SK-N-SH treated with all-trans-retinoic acid at 6 μM for 48 hours (cell line): Measurements from ENCODE around the gene CGB5.

Source experiments
- ATAC-seq: fragments of 200-7000 bp; cut with Tn5 transposase; 3 replicates; pipeline ENCODE4 v1.9.1; 2020; ENCODE audit warnings: mild to moderate bottlenecking, moderate library complexity
- BACH2 ChIP-seq: fragments of 250-450 bp; sonication (Bioruptor Pico); IDR thresholded peaks from 2 replicates; pipeline ENCODE4 v1.9.0; 2021; ENCODE audit warnings: mild to moderate bottlenecking, borderline replicate concordance
- CREB5 ChIP-seq: fragments of 250-450 bp; sonication (Bioruptor Pico); IDR thresholded peaks from 2 replicates; pipeline ENCODE4 v1.5.1; 2020; ENCODE audit warnings: low read depth, mild to moderate bottlenecking, moderate library complexity
- CSRNP3 ChIP-seq: fragments of 250-450 bp; sonication (Bioruptor Pico); IDR thresholded peaks from 2 replicates; pipeline ENCODE4 v1.5.1; 2021; ENCODE audit warnings: mild to moderate bottlenecking, moderate library complexity
- ESRRG ChIP-seq: fragments of 250-450 bp; sonication (Bioruptor Pico); IDR thresholded peaks from 2 replicates; pipeline ENCODE4 v1.6.1; 2021; ENCODE audit warnings: mild to moderate bottlenecking
- GLIS3 ChIP-seq: fragments of 250-450 bp; sonication (Bioruptor Pico); IDR thresholded peaks from 2 replicates; pipeline ENCODE4 v1.5.0; 2020; ENCODE audit warnings: mild to moderate bottlenecking, moderate library complexity
- ISL1 ChIP-seq: fragments of 250-450 bp; sonication (Bioruptor Pico); IDR thresholded peaks from 2 replicates; pipeline ENCODE4 v2.1.2; 2022; ENCODE audit warnings: mild to moderate bottlenecking, moderate library complexity
- OSR1 ChIP-seq: fragments of 250-450 bp; sonication (Bioruptor Pico); IDR thresholded peaks from 2 replicates; pipeline ENCODE4 v1.8.0; 2022; ENCODE audit warnings: moderate library complexity, mild to moderate bottlenecking, inconsistent platforms
- PATZ1 ChIP-seq: fragments of 250-450 bp; sonication (Bioruptor Pico); IDR thresholded peaks from 2 replicates; pipeline ENCODE4 v1.8.0; 2020; ENCODE audit warnings: mild to moderate bottlenecking, moderate library complexity, borderline replicate concordance
- POU6F1 ChIP-seq: fragments of 250-450 bp; sonication (Bioruptor Pico); IDR thresholded peaks from 2 replicates; pipeline ENCODE4 v1.8.0; 2021; ENCODE audit warnings: low read depth, mild to moderate bottlenecking, moderate library complexity, borderline replicate concordance
- PPARA ChIP-seq: fragments of 250-450 bp; sonication (Bioruptor Pico); IDR thresholded peaks from 2 replicates; pipeline ENCODE4 v1.5.0; 2020; ENCODE audit warnings: mild to moderate bottlenecking, borderline replicate concordance
- RARB ChIP-seq: fragments of 250-450 bp; sonication (Bioruptor Pico); IDR thresholded peaks from 2 replicates; pipeline ENCODE4 v1.8.0; 2021; ENCODE audit warnings: mild to moderate bottlenecking, moderate library complexity
- SNAI2 ChIP-seq: fragments of 250-450 bp; sonication (Bioruptor Pico); IDR thresholded peaks from 2 replicates; pipeline ENCODE4 v1.5.0; 2020; ENCODE audit warnings: mild to moderate bottlenecking, moderate library complexity
- TCF4 ChIP-seq: fragments of 250-450 bp; sonication (Bioruptor Pico); IDR thresholded peaks from 2 replicates; pipeline ENCODE4 v1.8.0; 2021; ENCODE audit warnings: mild to moderate bottlenecking, moderate library complexity, borderline replicate concordance
- TOX ChIP-seq: fragments of 250-450 bp; sonication (Bioruptor Pico); IDR thresholded peaks from 2 replicates; pipeline ENCODE4 v1.8.0; 2021; ENCODE audit warnings: mild to moderate bottlenecking, moderate library complexity, borderline replicate concordance
- TSHZ2 ChIP-seq: fragments of 250-450 bp; sonication (Bioruptor Pico); IDR thresholded peaks from 2 replicates; pipeline ENCODE4 v1.5.0; 2020; ENCODE audit warnings: mild to moderate bottlenecking, moderate library complexity
- ZC3H10 ChIP-seq: fragments of 250-450 bp; sonication (Bioruptor Pico); IDR thresholded peaks from 2 replicates; pipeline ENCODE4 v1.5.1; 2021; ENCODE audit warnings: mild to moderate bottlenecking, moderate library complexity
- ZFP30 ChIP-seq: fragments of 450-650 bp; formaldehyde crosslinking; IDR thresholded peaks from 2 replicates; pipeline ENCODE4 v1.5.0; 2022; ENCODE audit warnings: mild to moderate bottlenecking, moderate library complexity
- ZNF70 ChIP-seq: fragments of 450-650 bp; formaldehyde crosslinking; IDR thresholded peaks from 2 replicates; pipeline ENCODE4 v1.5.0; 2020; ENCODE audit warnings: mild to moderate bottlenecking, moderate library complexity
- ZNF8 ChIP-seq: fragments of 450-650 bp; formaldehyde crosslinking; IDR thresholded peaks from 2 replicates; pipeline ENCODE4 v1.5.0; 2020; ENCODE audit warnings: mild to moderate bottlenecking, moderate library complexity

Gene CGB5

GRCh38 chr19:49071860-49072547 lies 28.4 kb downstream of the CGB5 start:
- ATAC-seq = peak; percentile 17
- no peak for TF ChIP-seq CSRNP3 (CRISPR knock-in tag)
- no peak for TF ChIP-seq TSHZ2 (CRISPR knock-in tag)
- no peak for TF ChIP-seq PATZ1 (CRISPR knock-in tag)
- no peak for TF ChIP-seq ZNF70
- TF ChIP-seq POU6F1 = no peak
- no peak for TF ChIP-seq CREB5 (CRISPR knock-in tag)
- no peak for TF ChIP-seq ISL1 (CRISPR knock-in tag)
- TF ChIP-seq ESRRG = no peak
- TF ChIP-seq PPARA (CRISPR knock-in tag) = no peak
- no peak for TF ChIP-seq GLIS3 (CRISPR knock-in tag)

GRCh38 chr19:49073514-49074378 lies 30.1 kb downstream of the CGB5 start:
- peak; percentile 60 for ATAC-seq
- no peak for TF ChIP-seq OSR1
- TF ChIP-seq CSRNP3 (CRISPR knock-in tag) = no peak
- TF ChIP-seq ZNF8 (CRISPR knock-in tag) = no peak
- no peak for TF ChIP-seq ZC3H10 (CRISPR knock-in tag)
- TF ChIP-seq ZNF70 = no peak
- TF ChIP-seq PPARA (CRISPR knock-in tag) = no peak
- no peak for TF ChIP-seq TCF4 (CRISPR knock-in tag)
- no peak for TF ChIP-seq TSHZ2 (CRISPR knock-in tag)
- no peak for TF ChIP-seq PATZ1 (CRISPR knock-in tag)
- TF ChIP-seq POU6F1 = no peak
- no peak for TF ChIP-seq RARB
- no peak for TF ChIP-seq TOX (CRISPR knock-in tag)
- no peak for TF ChIP-seq ESRRG
- no peak for TF ChIP-seq ZFP30 (CRISPR knock-in tag)
- TF ChIP-seq SNAI2 (CRISPR knock-in tag) = no peak
- no peak for TF ChIP-seq GLIS3 (CRISPR knock-in tag)
- no peak for TF ChIP-seq BACH2 (CRISPR knock-in tag)
